G401 (cell line): ENCODE results near the gene ACTN3. TPM values are rescaled to one million over a fixed set of nuclear protein-coding genes. Genes with fewer than 3 reads are reported as not detected.
"Not testable (repeated sequence)": the region's sequence is repeated elsewhere in the genome, so short reads cannot be mapped to it uniquely, and the experiment has no call there.

Source experiments
- DNase-seq: peaks from one replicate; pipeline ENCODE4 v3.0.0-alpha.2; 2015; ENCODE audit warnings: low spot score
- in situ Hi-C: cut with HindIII; loops from 2 replicates; pipeline ENCODE4 v1.10.0; 2016; ENCODE audit warnings: low sequenced_read_pairs, mixed read lengths
- total RNA-seq: library from RNA; depleted of rRNA; stranded (reverse); fragments of >200 nt; shearing (Covaris generic); gene quantifications from 2 replicates; pipeline ENCODE4 v1.2.3, GENCODE V29; 2014; rRNA removed

The ACTN3 gene
- total RNA-seq, 1 experiment from 2014 or later, result 32.1 TPM

GRCh38 chr11:66591175-66591574, 44.5 kb downstream of the ACTN3 start:
- DNase-seq, result no peak
- in situ Hi-C loops, result no loop called here

- in situ Hi-C loops, result no loop called here
- peak; percentile 94 for DNase-seq
Measured at GRCh38 chr11:66592457-66593302, 46.0 kb downstream of the ACTN3 start, which contains the start of the genes CCDC87 and CCS. Gene CCDC87 (minus strand): TSS chr11:66593063. CDS start chr11:66593015, 48 bp downstream. Gene CCS (plus strand): TSS chr11:66593185. CDS start chr11:66593262, 77 bp downstream.

- DNase-seq, result no peak
- in situ Hi-C loops, result no loop called here
Measured at GRCh38 chr11:66593303-66593635, 46.6 kb downstream of the ACTN3 start.

- in situ Hi-C loops, result no loop called here
- no peak for DNase-seq
Measured at GRCh38 chr11:66593650-66594049, 46.9 kb downstream of the ACTN3 start.

GRCh38 chr11:66595245-66595904, 48.7 kb downstream of the ACTN3 start:
- DNase-seq, result no peak
- in situ Hi-C loops, result no loop called here

GRCh38 chr11:66598993-66599392, 52.3 kb downstream of the ACTN3 start:
- in situ Hi-C loops, result no loop called here
- DNase-seq, result peak; percentile 65

GRCh38 chr11:66600219-66600618, 53.5 kb downstream of the ACTN3 start:
- no peak for DNase-seq
- in situ Hi-C loops, result no loop called here

GRCh38 chr11:66600631-66601233, 54.0 kb downstream of the ACTN3 start:
- in situ Hi-C loops, result no loop called here
- DNase-seq, result no peak

GRCh38 chr11:66603072-66603471, 56.4 kb downstream of the ACTN3 start:
- no peak for DNase-seq
- in situ Hi-C loops, result no loop called here

- DNase-seq, result no peak
- in situ Hi-C loops, result no loop called here
Measured at GRCh38 chr11:66604155-66604554, 57.5 kb downstream of the ACTN3 start.

- in situ Hi-C loops, DNase-seq: not testable (repeated sequence)
Measured at GRCh38 chr11:66606608-66607007, 59.9 kb downstream of the ACTN3 start.

GRCh38 chr11:66607126-66607834, 60.6 kb downstream of the ACTN3 start:
- peak; percentile 66 for DNase-seq

GRCh38 chr11:66609721-66610617, 63.3 kb downstream of the ACTN3 start:
- in situ Hi-C loops, result no loop called here
- DNase-seq, result no peak

More at GRCh38 chr11:66607126-66607834, 60.6 kb downstream of the ACTN3 start:
- in situ Hi-C loops, result no loop called here

GRCh38 chr11:66612458-66612857, 65.8 kb downstream of the ACTN3 start:
- in situ Hi-C loops, result no loop called here
- no peak for DNase-seq

Other genes starting within 250 kb of the ACTN3 start
- gene CD248, start 229.9 kb upstream of the ACTN3 start, total RNA-seq, result 0.58 TPM in 1 of 2 replicates, not detected in the other
- gene RIN1, start 210.5 kb upstream of the ACTN3 start, total RNA-seq, result 34.3 and 46.6 TPM in 2 replicates
- 92.6 and 111 TPM in 2 replicates for gene BRMS1, start 201.8 kb upstream of the ACTN3 start, total RNA-seq
- gene B4GAT1, start 199.3 kb upstream of the ACTN3 start, total RNA-seq, result 22.2 and 23.7 TPM in 2 replicates
- gene SLC29A2, start 175.1 kb upstream of the ACTN3 start, total RNA-seq, result 1.9 and 3.0 TPM in 2 replicates
- gene NPAS4, start 125.9 kb upstream of the ACTN3 start, total RNA-seq, result not detected in 2 replicates
- gene MRPL11, start 108.1 kb upstream of the ACTN3 start, total RNA-seq, result 129 and 148 TPM in 2 replicates
- gene PELI3, start 80.0 kb upstream of the ACTN3 start, total RNA-seq, result 10.2 and 13.7 TPM in 2 replicates
- 140 and 160 TPM in 2 replicates for gene DPP3, start 66.5 kb upstream of the ACTN3 start, total RNA-seq
- gene BBS1, start 36.3 kb upstream of the ACTN3 start, total RNA-seq, result 42.5 and 55.8 TPM in 2 replicates
- 35.3 and 36.0 TPM in 2 replicates for gene ZDHHC24, start 855 bp upstream of the ACTN3 start, total RNA-seq
- 518 and 594 TPM in 2 replicates for gene CTSF, start 21.7 kb downstream of the ACTN3 start, total RNA-seq
- gene CCDC87, start 46.2 kb downstream of the ACTN3 start, total RNA-seq, result 0.07 and 0.37 TPM in 2 replicates
- 181 and 230 TPM in 2 replicates for gene CCS, start 46.3 kb downstream of the ACTN3 start, total RNA-seq
- 47.7 and 68.8 TPM in 2 replicates for gene RBM14, start 69.7 kb downstream of the ACTN3 start, total RNA-seq
- 513 and 534 TPM in 2 replicates for gene RBM4, start 91.8 kb downstream of the ACTN3 start, total RNA-seq
- gene RBM4B, start 131.0 kb downstream of the ACTN3 start, total RNA-seq, result 4.1 and 13.0 TPM in 2 replicates
- 102 and 103 TPM in 2 replicates for gene SPTBN2, start 182.3 kb downstream of the ACTN3 start, total RNA-seq